Activated CD4-positive, alpha-beta T cell treated with anti-CD3 and anti-CD28 coated beads, Interleukin-2, amount 50 U/mL, for 1 hour (primary cell): ENCODE data around the gene SPOCK1.

Experiments
- DNase-seq: peaks from one replicate; pipeline ENCODE4 v3.0.0-alpha.2; 2020

The SPOCK1 gene

GRCh38 chr5:137142346-137142745, 356.8 kb downstream of the SPOCK1 start:
- no peak for DNase-seq

DNA sequence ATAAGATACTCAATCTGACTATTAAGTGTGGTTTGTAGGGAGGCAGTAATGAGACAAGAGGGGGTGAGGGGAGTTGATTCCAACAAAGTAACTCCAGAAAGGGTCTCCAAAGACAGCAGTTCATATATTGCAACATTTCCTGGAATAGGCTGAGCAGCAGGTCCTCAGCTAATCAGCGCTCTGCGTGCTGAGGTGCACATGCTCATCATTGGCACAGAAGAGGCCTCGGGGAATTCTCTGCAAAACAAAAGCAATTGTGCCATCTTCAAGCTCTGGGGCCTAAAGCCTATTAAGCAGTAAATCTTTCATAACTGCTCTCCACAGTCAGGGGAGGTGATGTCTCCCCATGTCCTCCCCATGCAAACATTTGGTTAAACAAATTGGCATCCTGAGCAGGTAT, 357.3 kb downstream of the SPOCK1 start:
- no peak for DNase-seq

DNA sequence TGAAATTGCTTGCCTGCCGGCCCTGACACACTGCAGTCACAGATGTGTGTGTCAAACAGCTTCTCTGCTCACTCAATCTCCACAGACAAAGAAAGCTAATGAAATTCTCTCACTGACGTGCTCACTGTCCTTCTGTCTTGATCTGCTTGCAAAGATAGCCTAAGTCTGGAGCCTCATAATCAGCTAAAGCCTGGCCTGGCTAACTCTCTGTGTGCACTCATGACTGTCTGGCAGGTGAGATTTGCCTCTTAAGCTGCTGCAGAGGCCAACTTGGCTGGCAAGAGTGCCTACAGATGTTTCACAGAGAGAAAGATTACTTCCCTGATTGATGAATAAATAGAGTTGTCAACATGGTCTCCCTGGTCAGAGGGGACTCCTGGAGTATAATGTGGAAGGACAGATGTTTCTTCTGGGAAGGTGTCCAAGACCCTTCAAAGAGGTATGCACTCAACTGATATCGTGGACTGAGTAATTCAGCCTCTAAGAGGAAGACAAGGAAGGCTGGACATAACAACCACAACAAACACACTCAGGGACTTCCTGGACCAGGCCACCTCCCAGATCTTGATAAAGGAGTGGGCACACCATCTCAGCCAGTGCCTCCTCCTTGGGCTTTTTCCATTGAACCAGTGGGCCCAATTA, 362.0 kb downstream of the SPOCK1 start:
- no peak for DNase-seq

DNA sequence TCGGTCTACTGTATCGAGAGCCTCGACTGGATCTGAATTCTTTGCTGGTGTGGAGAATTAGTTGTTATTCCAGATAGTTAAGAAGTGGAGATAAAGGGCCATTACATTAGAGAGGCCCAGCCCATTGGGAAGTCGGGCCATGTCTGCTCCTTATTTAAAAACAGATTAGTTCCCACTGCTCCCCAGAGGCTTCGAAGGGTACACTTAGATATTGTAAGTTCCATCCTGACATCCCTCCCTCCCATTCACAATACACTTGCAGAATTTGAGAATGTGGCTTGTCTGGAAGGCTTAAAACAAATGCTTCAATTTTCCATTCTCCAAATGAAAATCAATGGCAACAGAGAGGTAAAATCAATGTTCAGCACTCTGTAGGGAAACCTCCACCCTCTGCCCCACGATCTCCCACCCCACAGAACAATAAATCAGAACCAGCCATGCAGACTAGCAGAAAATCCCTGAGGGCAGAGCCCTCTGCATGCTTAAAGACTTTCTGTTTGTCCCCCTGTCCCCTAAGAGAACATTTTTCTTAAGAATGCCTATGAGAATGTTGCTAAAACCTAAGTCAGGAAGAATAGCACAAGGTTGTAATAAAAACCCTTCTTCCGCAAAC, 364.1 kb downstream of the SPOCK1 start:
- DNase-seq, result no peak

- DNase-seq, result no peak
Observed at GRCh38 chr5:137129886-137130680, 369.0 kb downstream of the SPOCK1 start.

DNA sequence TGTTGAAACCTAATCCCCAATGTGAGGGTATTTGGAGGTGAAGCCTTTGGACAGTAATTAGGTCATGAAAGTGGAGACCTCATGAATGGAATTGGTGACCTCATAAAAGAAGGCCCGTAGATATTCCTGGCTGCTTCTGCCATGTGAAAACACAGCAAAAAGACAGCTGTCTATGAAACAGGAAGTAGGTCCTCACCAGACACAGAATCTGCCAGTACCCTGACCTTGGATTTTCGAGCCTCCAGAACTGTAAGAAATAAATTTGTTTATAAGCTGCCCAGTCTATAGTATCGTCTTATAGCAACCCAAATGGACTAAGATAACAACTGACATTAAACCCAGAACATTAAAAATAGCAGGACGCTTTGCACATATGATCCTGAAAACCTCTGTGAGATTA, 371.1 kb downstream of the SPOCK1 start:
- no peak for DNase-seq

DNA sequence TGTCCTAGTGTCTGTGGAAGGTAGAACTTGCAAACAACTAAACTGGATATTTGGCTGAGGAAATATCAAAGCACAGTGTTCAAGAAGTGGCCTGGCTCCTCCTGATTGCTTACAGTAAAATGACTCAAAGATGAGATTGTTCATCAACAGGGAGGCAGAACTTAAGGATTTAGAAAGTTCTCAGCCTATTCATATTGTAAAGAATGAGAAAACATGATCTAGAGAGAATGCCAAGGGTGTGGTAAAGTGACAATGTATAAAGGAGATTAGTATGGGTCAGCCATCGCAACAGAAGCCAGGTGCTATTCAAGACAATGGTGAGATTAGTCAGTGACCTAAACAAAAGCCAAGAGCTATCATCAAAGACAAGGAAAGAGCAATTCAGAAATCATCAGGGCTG, 372.3 kb downstream of the SPOCK1 start:
- DNase-seq, result no peak

- DNase-seq, result no peak
Observed at GRCh38 chr5:137122558-137122957, 376.6 kb downstream of the SPOCK1 start.

DNA sequence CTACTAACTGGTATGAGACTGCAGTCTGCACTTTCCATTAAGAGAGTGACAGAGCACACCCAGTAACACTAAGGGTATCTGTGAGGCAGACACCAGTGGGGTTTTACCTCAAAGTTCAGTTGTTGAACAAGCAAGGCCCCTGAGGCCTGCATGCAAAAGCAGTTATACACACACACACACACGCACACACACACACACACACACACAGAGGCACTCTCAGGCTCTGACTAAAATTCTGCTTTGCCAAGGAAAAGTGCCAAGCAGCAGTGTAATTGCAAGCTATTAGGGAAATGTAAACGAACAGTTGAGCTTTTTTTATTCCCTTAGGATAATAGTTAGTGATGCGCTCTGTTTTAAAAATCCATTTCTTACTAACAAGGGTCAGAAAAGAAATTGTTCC, 377.1 kb downstream of the SPOCK1 start:
- no peak for DNase-seq

DNA sequence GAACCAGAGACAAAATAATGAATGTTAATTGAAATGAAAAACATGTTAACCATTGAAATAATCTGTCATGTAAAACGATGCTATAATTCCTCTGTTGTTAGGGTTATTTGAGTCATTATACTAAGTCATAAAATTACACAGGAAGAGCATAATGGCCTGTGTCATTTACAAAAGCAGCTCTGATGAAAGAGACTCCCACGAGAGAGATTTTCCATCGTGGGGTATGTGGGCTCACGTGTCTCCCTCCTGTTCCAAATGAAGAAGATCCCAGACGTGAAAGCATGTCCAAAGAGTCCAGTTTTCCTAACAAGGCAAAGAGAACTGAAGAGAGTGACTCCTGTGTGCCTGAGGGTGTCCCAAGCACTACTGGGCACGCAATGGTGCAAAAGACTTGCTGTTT, 379.8 kb downstream of the SPOCK1 start:
- no peak for DNase-seq

GRCh38 chr5:137118629-137119028, 380.5 kb downstream of the SPOCK1 start:
- DNase-seq, result no peak

DNA sequence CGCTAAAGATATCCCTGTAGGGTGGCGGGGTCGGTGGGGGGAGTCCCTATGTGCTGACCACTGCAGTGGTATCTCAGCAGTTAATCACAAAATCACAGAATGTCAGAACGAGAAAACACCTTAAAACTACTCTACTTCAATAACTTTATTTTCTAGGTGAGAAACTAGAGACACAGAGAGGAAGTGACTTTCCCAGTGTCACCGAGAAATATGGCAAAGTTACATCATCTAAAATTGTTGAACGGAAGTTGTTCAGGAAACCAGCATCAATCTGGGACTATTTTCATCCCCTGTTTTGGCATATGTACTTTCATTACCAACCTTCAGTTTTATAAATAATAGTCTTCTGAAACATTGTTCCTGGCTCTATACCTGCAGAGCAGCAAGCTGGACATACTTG, 384.0 kb downstream of the SPOCK1 start:
- DNase-seq, result no peak

GRCh38 chr5:137114529-137114928, 384.6 kb downstream of the SPOCK1 start:
- DNase-seq, result no peak

- no peak for DNase-seq
Observed at GRCh38 chr5:137113939-137114338, 385.2 kb downstream of the SPOCK1 start.

DNA sequence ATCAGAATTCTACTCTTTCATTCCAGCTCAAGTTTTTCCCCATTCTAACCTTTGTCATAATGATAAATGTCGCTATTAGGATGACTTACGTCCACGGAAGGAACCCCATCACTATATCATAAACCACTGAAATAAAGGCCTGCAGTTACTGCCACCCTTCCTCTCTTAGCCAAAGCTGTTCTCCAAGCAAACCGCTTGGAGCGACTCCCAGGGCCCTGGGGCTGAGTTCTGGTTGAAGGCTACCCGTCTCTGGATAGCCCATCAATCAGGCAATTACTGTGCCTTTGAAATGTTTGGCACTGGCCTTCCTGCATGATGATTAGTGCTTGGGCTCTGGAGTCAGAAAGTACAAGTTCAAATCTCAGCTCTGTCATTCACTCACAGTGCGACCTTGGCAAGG, 386.0 kb downstream of the SPOCK1 start:
- no peak for DNase-seq

DNA sequence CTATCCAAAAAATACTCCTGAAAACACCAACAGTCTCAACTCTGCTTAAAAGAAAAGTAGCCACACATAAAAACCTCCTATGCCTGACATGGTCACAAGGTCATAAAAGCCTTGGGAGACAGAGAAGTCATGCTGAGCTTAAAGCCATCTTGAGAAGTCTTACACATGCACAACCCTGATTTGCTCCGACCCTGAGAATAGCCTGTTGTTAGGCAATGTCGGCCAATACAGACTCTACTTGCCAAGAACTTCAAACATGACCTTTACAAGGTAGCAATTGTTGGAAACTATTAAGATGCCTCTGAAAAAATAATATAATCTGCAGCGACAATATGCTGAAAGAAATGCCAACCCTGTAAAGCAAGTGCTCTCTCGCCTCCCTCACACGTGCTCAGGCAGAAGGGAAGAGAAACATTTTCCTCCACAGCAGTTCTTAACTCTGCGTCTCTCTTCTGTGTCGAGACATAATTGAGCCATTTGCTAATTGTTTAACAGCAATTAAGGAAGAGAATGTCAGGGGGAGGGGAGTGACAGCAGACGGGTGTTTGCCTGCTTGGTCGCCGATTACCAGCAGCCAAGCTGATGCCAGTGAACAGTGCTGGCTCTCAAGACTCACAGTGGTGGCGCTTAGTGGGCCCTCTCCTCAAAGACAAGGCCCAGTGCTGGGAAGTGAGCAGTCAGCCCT, 393.6 kb downstream of the SPOCK1 start:
- no peak for DNase-seq

- no peak for DNase-seq
Observed at GRCh38 chr5:137101544-137101943, 397.6 kb downstream of the SPOCK1 start.

- DNase-seq, result no peak
Observed at GRCh38 chr5:137099651-137100050, 399.5 kb downstream of the SPOCK1 start.

DNA sequence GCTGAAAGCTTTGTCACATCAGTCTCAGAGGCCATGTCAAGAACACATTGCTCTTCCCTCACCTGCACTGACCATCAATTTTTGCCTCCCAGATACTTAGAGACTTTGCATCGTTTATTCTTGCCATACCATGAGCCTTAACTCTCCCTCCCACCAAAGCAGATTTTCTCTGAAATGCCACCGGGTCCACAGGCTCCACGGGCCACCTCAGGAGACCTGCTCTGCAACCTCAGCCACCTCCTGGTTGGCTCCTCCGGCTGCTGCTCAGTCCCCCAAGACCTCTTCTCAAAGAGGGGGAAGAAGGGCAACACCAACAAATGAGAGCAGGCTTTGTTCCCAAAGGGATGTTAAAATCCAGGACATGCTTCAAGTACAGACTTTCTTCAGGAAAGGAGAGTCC, 400.5 kb downstream of the SPOCK1 start:
- DNase-seq, result no peak

- no peak for DNase-seq
Observed at GRCh38 chr5:137098238-137098637, 400.9 kb downstream of the SPOCK1 start.

- no peak for DNase-seq
Observed at GRCh38 chr5:137097203-137097602, 401.9 kb downstream of the SPOCK1 start.

DNA sequence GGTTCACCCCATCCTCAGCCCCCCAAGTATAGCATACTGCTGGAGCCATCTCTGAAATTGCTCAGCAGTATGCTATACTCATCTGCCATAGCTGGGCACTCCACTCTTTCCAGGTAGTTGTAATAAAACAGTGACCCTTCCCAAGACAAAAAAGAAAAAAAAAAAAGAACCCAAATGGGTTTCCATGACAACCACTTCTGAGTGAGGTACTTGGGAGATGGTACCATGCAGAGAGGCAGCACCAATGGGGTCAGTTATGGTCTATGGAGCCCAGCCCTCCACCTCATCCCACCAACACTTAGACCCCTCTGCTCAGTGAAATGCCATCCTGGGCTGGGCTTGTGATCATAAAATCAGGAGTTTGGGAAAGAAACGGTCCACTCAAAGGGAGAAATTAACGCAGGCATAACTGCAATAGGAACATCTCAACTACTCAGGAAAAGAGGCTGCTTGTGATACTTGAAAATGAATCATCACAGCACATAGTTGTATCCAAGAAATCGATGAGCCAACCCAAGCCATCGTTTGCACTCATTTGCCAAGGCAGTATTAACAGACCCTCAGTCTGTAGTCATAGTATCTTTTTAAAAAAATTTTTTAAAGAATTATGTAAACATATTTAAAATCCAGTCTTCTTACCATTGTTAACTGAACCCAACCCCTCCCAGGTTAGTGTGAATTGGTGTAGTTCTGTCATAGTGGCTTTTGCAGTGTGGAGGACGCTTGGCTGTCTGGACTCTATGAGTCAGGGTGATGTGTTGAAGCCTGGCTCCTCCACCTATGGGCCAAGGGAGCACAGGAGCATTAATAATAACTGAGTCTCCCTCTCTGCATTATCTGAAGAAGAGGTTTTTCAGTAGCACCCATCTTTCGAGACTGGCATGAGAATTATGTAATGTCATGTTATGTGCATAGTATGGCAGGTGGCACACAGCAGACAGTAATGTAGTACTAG, 402.7 kb downstream of the SPOCK1 start:
- DNase-seq, result no peak

- no peak for DNase-seq
Observed at GRCh38 chr5:137095597-137095996, 403.5 kb downstream of the SPOCK1 start.
